ENCODE data around the gene AEN.

AEN gene

DNA sequence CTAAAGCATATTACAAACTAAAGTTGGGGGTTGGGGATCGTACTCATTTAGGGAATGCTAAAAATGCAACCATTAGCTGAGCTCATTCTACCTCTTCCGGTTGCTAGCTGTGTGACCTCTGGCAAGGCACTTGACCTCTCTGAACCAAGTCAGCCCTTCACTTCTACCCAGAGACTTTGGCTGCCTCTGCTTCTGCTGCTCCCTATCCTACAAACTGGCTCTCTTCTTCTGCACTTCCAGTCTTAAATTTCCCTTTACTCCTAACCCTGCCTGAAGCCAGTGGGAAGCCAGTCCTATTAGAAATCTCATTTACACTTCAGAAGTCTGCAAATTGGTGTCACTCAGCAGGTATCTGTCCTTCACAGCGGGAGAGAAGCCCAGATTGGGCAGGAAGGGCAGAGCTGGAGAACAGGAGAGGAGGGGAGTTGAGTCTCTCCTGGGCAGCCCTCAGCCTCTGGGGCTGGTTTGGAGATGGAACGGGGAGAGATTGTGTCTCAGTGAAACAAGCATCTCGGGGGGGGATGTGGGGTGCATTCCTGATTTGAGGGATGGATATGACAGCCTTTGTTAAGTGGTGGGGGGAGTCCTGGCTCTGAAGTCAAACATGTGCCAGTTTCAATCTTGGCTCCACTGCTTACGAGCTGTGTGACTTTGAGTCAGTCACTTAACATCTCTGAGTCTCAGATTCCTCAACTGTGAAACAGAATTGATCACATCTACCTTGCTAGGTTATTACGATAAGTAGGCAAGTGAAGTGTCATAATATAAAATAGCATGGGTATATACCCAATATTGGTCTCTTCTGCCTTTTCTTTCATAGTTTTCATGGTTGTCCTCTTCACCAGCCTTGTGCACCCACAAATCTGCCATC, 7.8 kb upstream of the AEN start:
- DNase-seq, result no peak

GRCh38 chr15:88615303-88616107, 5.6 kb upstream of the AEN start:
- no peak for DNase-seq

DNA sequence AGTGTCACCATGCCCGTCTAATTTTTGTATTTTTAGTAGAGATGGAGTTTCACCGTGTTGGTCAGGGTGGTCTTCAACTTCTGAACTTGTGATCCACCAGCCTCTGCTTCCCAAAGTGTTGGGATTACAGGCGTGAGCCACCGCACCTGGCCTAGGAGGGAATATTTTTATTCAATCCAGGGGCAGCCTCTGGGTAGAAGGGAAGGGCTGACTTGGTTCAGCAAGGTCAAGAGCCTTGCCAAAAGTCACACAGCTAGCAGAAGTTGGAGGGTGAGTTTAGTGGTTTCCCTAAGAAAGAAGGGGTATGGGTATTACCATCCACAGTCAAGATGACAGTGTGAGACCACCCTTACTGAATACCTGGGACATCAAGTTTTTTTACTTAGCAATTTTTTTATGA, 4.9 kb upstream of the AEN start:
- no peak for DNase-seq

DNA sequence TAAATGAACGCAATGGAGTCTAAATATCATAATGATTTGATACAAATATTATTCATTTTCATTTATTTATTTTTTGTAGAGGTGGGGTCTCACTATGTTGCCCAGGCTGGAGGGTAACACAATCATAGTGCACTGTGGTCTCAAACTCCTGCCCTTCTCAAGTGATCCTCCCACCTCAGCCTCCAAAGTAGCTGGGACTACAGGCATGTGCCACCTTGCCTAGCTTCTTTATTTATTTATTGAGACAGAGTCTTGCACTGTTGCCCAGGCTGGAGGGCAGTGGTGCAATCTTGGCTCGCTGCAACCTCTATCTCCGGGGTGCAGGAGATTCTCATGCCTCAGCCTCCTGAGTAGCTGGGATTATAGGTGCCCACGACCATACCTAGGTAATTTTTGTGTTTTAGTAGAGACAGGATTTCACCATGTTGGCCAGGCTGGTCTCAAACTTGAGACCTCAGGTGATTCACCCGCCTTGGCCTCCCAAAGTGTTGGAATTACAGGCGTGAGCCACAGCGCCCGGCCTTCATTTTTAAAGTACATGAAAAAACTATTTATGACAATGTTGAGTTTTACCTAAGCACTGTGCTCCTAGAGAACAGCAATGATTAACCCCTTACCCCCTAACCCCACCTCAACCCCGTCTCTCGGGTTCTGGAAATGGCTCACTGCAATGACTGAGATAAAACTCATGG, 4.0 kb upstream of the AEN start:
- no peak for DNase-seq

GRCh38 chr15:88617790-88618189, 3.4 kb upstream of the AEN start:
- DNase-seq, result no peak

DNA sequence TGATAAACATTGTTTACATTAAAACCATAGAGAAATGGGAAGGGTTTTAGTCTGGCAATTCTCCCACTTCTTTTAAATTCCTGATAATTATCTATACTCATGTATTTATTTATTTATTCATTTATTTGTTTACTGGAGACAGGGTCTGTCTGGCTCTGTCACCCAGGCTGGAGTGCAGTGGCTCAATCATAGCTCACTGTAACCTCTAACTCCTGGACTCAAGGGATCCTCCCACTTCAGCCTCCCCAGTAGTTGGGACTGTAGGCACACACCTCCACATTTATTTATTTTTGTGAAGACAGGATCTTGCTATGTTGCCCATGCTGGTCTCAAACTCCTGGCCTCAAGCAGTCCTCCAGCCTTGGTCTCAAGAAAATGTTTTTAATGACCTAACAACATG, 2.5 kb upstream of the AEN start:
- no peak for DNase-seq

DNA sequence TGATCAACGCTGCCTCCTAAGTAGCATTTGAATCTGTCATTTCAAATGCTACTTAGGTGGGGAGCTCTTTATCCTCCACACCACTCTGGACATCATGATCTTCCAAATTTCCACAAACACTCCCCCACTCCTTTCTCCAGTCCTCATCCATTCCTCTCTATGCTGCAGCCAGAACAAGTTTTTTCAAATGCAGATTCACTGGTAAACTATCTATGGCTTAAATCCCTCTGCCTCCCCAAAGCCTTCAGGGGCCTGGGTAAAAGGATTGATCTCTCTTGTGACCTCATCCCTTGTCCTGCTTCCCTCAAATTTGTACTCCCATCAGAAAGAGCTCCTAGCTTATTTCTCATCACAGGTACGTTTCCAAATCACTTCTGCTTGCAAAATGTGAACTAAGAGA, 1.3 kb upstream of the AEN start:
- no peak for DNase-seq

DNA sequence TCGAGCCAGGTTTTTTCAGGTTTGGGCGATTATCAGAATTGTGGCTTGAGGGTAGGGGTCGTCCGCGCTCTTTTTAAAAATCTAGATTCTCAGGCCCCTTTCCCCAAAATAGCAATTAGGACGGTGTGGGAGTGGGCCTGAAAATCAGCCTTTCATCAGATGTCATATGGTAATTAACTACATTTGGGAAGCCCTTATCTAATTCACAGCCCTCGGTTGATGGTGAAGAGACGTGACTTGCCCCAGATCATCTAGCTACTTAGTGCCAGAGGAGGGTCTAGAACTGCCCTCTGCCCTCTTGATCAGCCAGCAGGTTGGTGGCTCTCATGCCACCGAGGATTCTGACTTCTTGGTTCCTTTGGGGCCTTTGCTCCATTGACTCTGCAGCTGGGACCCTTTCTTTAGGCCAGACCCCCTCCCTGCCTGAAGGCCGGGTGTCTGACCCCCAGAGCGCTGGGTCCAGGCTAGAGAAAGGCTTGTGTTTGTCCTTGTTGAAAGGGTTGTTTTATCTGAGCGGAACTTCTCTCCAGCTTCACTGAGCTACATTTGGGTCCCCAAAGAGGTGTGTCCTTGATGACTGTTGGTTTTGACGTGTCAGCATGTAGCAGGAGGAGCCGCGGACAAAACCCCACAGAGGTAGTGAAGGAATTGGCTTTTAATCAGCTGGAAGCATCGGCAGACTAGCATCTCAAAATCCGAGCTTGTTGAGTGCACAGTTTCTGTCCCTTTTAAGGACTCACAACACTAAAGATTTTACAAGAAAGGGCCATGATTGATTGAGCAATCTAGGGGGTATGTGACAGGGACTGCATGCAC, 857 bp downstream of the AEN start:
- no peak for DNase-seq

GRCh38 chr15:88622605-88622975, 1.4 kb downstream of the AEN start:
- no peak for DNase-seq

GRCh38 chr15:88623061-88623460, 1.9 kb downstream of the AEN start:
- DNase-seq, result peak in 1 of 4 experiments; percentile 18

DNA sequence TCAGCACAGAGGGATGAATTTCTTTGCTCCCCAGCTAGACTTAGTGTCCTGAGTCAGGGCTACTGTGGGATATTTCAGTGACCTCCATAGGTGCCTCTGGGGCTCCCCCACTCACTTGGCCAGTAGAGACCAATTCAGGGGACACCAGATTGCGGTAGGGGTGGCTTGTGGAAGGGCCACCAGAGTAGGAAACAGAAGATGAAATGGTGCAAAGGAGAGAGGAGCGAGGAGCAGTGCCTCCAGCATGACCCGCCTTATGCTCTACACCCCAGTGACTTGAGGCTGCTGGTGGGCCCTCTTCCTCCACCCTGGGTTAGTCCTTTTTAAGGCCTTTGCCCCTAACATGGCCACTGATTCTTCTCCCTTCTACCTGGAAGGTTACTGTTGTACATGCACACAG, 2.5 kb downstream of the AEN start:
- DNase-seq, result no peak

DNA sequence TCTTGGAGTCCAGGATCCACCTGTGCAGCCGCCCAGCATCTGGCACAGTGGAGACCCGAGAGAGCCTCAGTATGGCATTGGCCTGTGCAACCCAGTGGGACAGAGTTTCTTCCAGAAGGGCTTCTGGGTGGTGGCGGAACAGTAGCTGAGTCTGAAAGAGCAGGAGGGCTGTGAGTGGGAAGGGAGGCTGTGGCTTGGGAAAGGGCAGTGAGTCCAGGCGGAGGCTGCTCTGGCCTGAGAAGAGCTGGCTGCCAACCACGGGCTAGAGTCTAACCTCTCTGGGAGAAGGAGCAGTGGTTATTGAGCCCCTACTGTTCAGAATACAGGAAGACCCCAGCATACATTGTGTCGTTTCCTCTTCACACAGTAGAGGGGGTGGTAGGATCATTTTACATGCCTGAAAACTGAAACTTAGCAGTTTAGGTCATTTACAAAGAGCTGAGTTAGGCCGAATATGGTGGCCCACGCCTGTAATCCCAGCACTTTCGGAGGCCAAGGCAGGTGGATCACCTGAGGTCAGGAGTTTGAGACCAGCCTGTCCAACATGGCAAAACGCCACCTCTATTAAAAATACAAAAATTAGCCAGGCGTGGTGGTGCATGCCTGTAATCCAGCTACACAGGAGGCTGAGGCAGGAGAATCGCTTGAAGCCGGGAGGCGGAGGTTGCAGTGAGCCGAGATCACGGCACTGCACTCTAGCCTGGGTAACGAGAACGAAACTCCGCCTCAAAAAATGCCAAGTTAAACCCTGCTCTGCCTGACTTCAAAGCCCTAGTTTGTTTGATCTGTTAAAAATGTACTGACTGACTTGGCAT, 3.2 kb downstream of the AEN start:
- DNase-seq, result no peak

DNA sequence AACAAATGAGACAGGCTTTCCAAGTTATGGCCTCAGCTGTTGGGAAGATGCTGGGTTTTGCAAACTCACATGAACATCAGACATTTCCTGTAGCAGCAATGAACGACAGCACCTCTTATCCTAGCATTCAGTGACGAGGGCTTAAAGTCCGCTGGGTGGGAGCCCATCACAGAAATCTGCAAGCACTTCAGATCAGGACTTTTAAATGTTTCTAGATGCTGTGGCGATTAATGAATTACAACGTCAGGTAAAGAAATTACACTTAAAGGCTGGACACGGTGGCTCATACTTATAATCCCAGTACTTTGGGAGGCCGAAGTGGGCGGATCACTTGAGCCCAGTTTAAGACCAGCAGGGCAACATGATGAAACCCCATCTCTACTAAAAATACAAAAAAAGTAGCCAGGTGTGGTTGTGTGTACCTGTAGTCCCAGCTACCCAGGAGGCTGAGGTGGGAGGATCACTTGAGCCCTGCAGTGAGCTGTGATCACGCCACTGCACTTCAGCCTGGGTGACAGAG, 3.9 kb downstream of the AEN start:
- DNase-seq, result no peak

GRCh38 chr15:88625943-88626741, 5.0 kb downstream of the AEN start:
- no peak for DNase-seq

DNA sequence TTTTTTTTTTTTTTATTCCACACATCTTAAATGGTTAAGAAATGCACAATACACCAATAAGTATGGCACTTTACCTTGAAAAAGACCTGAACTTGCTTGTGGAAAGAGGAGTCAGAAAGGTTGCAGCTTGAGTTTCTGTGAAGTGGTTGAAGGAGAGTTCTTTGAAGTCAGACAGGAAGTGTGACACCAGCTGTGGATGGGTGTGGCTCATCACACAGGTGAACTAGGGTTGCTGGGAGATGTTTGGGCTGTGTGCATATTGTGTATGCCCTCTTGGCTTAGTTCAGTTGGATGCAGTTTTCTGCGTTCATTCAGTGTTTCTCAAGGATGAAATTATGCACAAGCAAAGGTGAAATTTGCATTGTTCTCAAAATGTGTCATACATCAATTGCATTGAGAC, 6.3 kb downstream of the AEN start:
- peak in 3 of 4 experiments; percentile 23 to 59 (median 48) for DNase-seq

GRCh38 chr15:88628018-88628654, 7.0 kb downstream of the AEN start:
- DNase-seq, result no peak

- DNase-seq, result no peak
Measured at GRCh38 chr15:88629071-88629470, 7.9 kb downstream of the AEN start.

GRCh38 chr15:88630141-88630721, 9.1 kb downstream of the AEN start:
- DNase-seq, result peak in 1 of 4 experiments; percentile 16

DNA sequence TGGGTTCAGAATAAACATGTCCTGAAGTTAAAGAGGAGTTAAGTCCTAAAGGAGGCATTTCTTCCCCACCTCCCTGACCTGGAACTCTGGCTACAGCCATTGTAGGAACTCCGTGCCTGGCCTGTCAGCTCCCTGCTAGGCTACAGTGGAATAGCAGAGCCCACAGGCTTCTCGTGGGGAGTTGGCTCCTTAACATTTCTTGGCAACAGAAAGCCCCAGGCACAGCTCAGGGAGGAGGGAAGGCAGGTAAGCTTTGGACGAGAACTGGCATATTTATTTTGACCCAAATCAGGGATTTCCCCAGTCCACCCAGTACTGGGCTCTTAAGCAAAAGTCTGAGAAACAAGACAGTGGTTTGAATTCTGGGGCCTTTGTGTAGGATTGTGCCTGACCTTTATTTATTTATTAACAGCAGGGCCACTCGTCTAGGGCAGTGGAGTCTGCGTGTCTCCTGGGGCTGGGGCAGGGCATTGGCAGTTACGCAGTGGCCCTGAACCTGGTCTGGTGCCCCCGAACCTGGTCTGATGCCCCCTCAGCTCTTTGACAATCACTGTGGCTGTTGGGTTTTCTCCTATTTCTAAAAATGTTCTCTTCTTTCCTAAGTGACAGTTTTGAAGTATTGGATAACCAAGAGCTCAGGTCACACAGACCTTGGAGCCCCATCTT, 9.8 kb downstream of the AEN start:
- no peak for DNase-seq

All from activated CD4-positive, CD25-positive, alpha-beta regulatory T cell (primary cell).